Measurements from ENCODE around the gene ATG2B. TPM values are rescaled to one million over a fixed set of nuclear protein-coding genes. Genes with fewer than 3 reads are reported as not detected.

Gene ATG2B
- total RNA-seq: 12.8 and 39.8 TPM in 2 replicates

DNA sequence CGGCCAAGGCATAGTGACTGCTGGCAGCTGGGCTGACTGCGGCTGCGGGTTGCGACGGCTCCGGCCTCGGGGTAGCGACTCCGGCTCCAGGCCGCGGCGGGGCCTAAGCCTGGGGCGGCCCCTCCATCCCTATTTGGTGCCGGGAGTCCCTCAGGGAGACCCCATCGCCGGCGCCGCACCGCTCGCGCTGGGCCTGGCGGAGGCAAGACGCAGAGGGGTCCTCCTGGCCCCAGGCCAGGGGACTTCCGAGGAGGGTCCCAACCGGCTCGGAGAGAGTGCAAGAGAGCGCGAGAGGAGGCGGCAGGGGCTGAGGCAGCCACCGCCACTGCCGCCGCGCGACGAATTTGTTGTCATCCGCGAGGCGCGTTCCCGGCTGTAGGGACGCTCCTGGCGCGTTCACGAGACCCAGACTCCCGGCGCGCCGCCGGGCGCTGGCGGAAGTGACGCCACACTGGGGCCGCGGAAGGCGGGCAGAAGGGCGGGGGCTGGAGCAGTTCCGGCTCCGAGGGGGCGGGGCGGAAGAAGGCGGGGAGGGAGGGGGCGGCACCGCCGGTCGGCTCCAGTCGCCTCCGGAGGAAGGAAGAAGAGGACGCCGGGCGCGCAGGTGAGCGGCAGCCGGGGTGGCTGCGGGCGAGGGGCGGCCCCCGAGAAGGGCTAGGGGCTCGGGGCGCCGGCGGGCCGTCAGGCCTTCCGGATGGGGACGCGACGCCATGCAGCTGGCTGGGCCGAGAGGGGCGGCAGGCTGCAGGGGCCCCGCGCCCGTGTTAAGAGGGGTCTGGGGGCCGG is at the start of gene ATG2B, which contains the start of gene GSKIP:
TSS of gene ATG2B (minus strand) at position 377 of the 786 bp plus-strand sequence. CDS start at position 12, 365 bp downstream.
TSS of gene GSKIP (plus strand) at position 562 of the 786 bp plus-strand sequence. CDS start 18,722 bp downstream, outside the sequence.

DNA sequence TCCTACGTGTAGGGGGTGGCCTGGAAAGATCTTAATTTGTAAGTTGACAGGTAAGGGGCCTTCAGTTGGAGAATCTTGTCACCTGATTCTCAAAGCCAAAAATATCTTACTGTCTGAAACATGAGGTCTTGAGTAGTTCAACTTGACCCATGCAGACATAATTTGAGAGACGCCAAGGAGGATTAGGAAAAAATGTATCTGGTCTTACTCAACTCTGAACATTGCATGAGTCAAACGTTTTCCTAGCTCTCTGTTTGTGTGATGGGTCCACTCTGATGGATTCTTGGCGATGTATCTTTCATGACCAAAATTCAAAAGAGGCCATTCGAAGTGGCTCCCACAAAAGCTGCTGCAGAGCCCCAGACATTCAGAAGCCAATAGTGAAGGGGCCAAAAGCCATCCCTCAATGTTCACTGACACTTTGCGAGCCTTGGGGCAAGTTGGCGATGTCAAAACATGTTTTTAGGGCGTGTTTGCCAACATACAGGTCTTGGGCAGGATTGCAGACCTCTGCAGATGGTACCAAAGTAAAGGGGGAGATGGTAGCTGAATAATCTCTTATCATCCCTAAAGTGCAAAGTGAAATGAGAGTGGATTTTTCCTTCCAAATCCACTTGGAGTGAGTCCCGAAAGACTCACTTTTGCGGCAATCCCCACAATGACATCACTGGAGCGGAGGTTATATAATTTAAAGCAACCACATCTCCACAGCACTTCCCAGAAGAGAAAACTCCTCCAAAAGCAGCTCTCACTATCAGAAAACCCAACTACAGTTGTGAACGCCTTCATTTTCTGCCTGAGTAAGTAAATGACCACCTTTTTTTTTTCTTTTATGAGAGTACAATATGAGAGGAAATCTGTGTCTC is 107.4 kb downstream of the ATG2B start, which contains the start of gene BDKRB1:
TSS of gene BDKRB1 (plus strand) at position 710 of the 866 bp plus-strand sequence. CDS start 7,473 bp downstream, outside the sequence.

Other genes starting within 250 kb of the ATG2B start
- gene BDKRB2, start 158.5 kb downstream of the ATG2B start, total RNA-seq: 1.6 and 2.5 TPM in 2 replicates
- not detected in 2 replicates for gene BDKRB1, start 107.1 kb downstream of the ATG2B start, total RNA-seq
- gene GSKIP, start 185 bp upstream of the ATG2B start, total RNA-seq: 23.3 and 53.6 TPM in 2 replicates
- gene AK7, start 28.8 kb upstream of the ATG2B start, total RNA-seq: 0.49 and 0.57 TPM in 2 replicates
- 69.3 and 160 TPM in 2 replicates for gene PAPOLA, start 139.0 kb upstream of the ATG2B start, total RNA-seq